H9 (cell line): ENCODE results near the gene USP20. TPM values are rescaled to one million over a fixed set of nuclear protein-coding genes. Genes with fewer than 3 reads are reported as not detected.

Source experiments
- DNase-seq: peaks from one replicate; pipeline ENCODE4 v3.0.0-alpha.2; 2017
- H2AFZ ChIP-seq: one replicate; pipeline ENCODE4 v1.6.1; 2013; ENCODE audit warnings: mild to moderate bottlenecking, low read length, control low read depth, moderate library complexity
- H2AK5ac ChIP-seq: 2 replicates; pipeline ENCODE4 v1.6.1; 2013; ENCODE audit warnings: low read length, control low read depth, mixed read lengths; ENCODE audit not compliant: insufficient read length
- H2BK120ac ChIP-seq: one replicate; pipeline ENCODE4 v1.6.1; 2013; ENCODE audit warnings: low read depth, mild to moderate bottlenecking, low read length, control low read depth, inconsistent platforms; ENCODE audit not compliant: poor library complexity, severe bottlenecking
- H2BK12ac ChIP-seq: 2 replicates; pipeline ENCODE4 v1.6.1; 2013; ENCODE audit warnings: low read length, control low read depth, mixed read lengths, low read depth; ENCODE audit not compliant: insufficient read length
- H2BK15ac ChIP-seq: 2 replicates; pipeline ENCODE4 v1.6.1; 2013; ENCODE audit warnings: low read depth, low read length, control low read depth
- H2BK20ac ChIP-seq: one replicate; pipeline ENCODE4 v1.6.1; 2013; ENCODE audit warnings: low read depth, mild to moderate bottlenecking, low read length, control low read depth, inconsistent platforms; ENCODE audit not compliant: poor library complexity, severe bottlenecking
- H2BK5ac ChIP-seq: 2 replicates; pipeline ENCODE4 v1.6.1; 2013; ENCODE audit warnings: low read length, control low read depth, mixed read lengths; ENCODE audit not compliant: insufficient read length
- H3K14ac ChIP-seq: 2 replicates; pipeline ENCODE4 v1.6.1; 2013; ENCODE audit warnings: low read length, control low read depth; ENCODE audit not compliant: insufficient read depth
- H3K18ac ChIP-seq: 2 replicates; pipeline ENCODE4 v1.6.1; 2013; ENCODE audit warnings: low read depth, mild to moderate bottlenecking, mixed read lengths, low read length, control low read depth; ENCODE audit not compliant: insufficient read length
- H3K23ac ChIP-seq: 2 replicates; pipeline ENCODE4 v1.6.1; 2013; ENCODE audit warnings: low read length, control low read depth, mixed read lengths, low read depth; ENCODE audit not compliant: insufficient read length
- H3K23me2 ChIP-seq: 2 replicates; pipeline ENCODE4 v1.6.1; 2013; ENCODE audit warnings: low read depth, mild to moderate bottlenecking, mixed read lengths, low read length, control low read depth; ENCODE audit not compliant: insufficient read length, poor library complexity, severe bottlenecking
- H3K27ac ChIP-seq: 2 replicates; pipeline ENCODE4 v1.5.1; 2013; ENCODE audit warnings: low read length, control low read depth, mixed read lengths, low read depth; ENCODE audit not compliant: insufficient read length
- H3K27me3 ChIP-seq: 2 replicates; pipeline ENCODE4 v1.6.1; 2013; ENCODE audit warnings: low read length, control low read depth, inconsistent platforms; ENCODE audit not compliant: insufficient read depth
- H3K4ac ChIP-seq: 2 replicates; pipeline ENCODE4 v1.6.1; 2013; ENCODE audit warnings: low read depth, mild to moderate bottlenecking, control low read depth, inconsistent platforms, low read length, moderate library complexity
- H3K4me1 ChIP-seq: 2 replicates; pipeline ENCODE4 v1.6.1; 2013; ENCODE audit warnings: low read length, control low read depth, inconsistent platforms; ENCODE audit not compliant: insufficient read depth
- H3K4me2 ChIP-seq: 2 replicates; pipeline ENCODE4 v1.6.1; 2013; ENCODE audit warnings: low read length, control low read depth, mixed read lengths; ENCODE audit not compliant: insufficient read length, insufficient read depth
- H3K56ac ChIP-seq: 2 replicates; pipeline ENCODE4 v1.6.1; 2013; ENCODE audit warnings: low read depth, mild to moderate bottlenecking, mixed read lengths, low read length, control low read depth; ENCODE audit not compliant: insufficient read length
- H3K79me1 ChIP-seq: 2 replicates; pipeline ENCODE4 v1.6.1; 2013; ENCODE audit warnings: low read depth, mild to moderate bottlenecking, moderate library complexity, low read length, control low read depth, inconsistent platforms; ENCODE audit not compliant: insufficient read depth, poor library complexity, severe bottlenecking
- H3K79me2 ChIP-seq: 2 replicates; pipeline ENCODE4 v1.6.1; 2013; ENCODE audit warnings: low read length, control low read depth, inconsistent platforms; ENCODE audit not compliant: insufficient read depth
- H3K9ac ChIP-seq: 2 replicates; pipeline ENCODE4 v1.6.1; 2013; ENCODE audit warnings: low read length, control low read depth, mixed read lengths; ENCODE audit not compliant: insufficient read length; ENCODE audit errors: extremely low read depth
- H3K9me3 ChIP-seq: one replicate; pipeline ENCODE4 v1.6.1; 2013; ENCODE audit warnings: low read depth, low read length, inconsistent platforms; ENCODE audit not compliant: control insufficient read depth
- H3T11ph ChIP-seq: one replicate; pipeline ENCODE4 v1.6.1; 2013; ENCODE audit warnings: mild to moderate bottlenecking, low read length, control low read depth, inconsistent platforms
- H4K20me1 ChIP-seq: one replicate; pipeline ENCODE4 v1.6.1; 2013; ENCODE audit not compliant: control insufficient read depth, insufficient read length, insufficient read depth
- H4K5ac ChIP-seq: 2 replicates; pipeline ENCODE4 v1.6.1; 2013; ENCODE audit warnings: low read depth, mild to moderate bottlenecking, mixed read lengths, low read length, control low read depth; ENCODE audit not compliant: insufficient read length
- H4K8ac ChIP-seq: replicated peaks from 2 replicates; pipeline ENCODE4 v1.6.1; 2013; ENCODE audit warnings: low read length, control low read depth, mixed read lengths, low read depth; ENCODE audit not compliant: insufficient read length
- H4K91ac ChIP-seq: 2 replicates; pipeline ENCODE4 v1.6.1; 2013; ENCODE audit warnings: low read depth, mild to moderate bottlenecking, moderate library complexity, mixed read lengths, low read length, control low read depth; ENCODE audit not compliant: insufficient read length
- H3K27ac Mint-ChIP-seq, 3 experiments: 2 replicates in 2 of 3; 3 replicates in 1 of 3; pipeline ENCODE4 v1.8.0; 2020 to 2021; ENCODE audit warnings: mixed read lengths in 3 of 3, mild to moderate bottlenecking in 1 of 3, moderate library complexity in 1 of 3
- H3K27me3 Mint-ChIP-seq: 2 replicates; pipeline ENCODE4 v1.8.0; 2021; ENCODE audit warnings: low read depth, mild to moderate bottlenecking, moderate library complexity, mixed read lengths
- H3K36me3 Mint-ChIP-seq, 3 experiments: 2 replicates in 2 of 3; 3 replicates in 1 of 3; pipeline ENCODE4 v1.8.0; 2020 to 2021; ENCODE audit warnings: low read depth in 3 of 3, mixed read lengths in 3 of 3; ENCODE audit not compliant: insufficient read depth in 1 of 3
- H3K4me1 Mint-ChIP-seq, 2 experiments: 2 replicates each; pipeline ENCODE4 v1.8.0; 2020; ENCODE audit warnings: mixed read lengths in 2 of 2
- H3K4me3 Mint-ChIP-seq, 2 experiments: 2 replicates in 1 of 2; 3 replicates in 1 of 2; pipeline ENCODE4 v1.8.0; 2020 to 2021; ENCODE audit warnings: mild to moderate bottlenecking in 2 of 2, mixed read lengths in 2 of 2, moderate library complexity in 1 of 2
- H3K9me3 Mint-ChIP-seq, 2 experiments: 2 replicates in 1 of 2; 3 replicates in 1 of 2; pipeline ENCODE4 v1.8.0; 2020; ENCODE audit warnings: mild to moderate bottlenecking in 2 of 2, mixed read lengths in 2 of 2, moderate library complexity in 1 of 2
- WGBS: extraction: QIAGEN DNeasy Blood & Tissue Kit; methylation state at CpG from one replicate; pipeline ENCODE4 v1.1.7; 2013; ENCODE audit warnings: missing lambda C conversion rate, low lambda C conversion rate, mixed read lengths; ENCODE audit not compliant: insufficient read length; ENCODE audit errors: extremely low coverage; 5-methylcytosine and 5-hydroxymethylcytosine counted together
- total RNA-seq: library from RNA; stranded (reverse); gene quantifications from 2 replicates; pipeline ENCODE4 v1.2.1, GENCODE V29; 2021
- TF ChIP-seq, protein P1 (sequence below): fragments of 200-600 bp; sonication (generic); conservative IDR thresholded peaks from 3 replicates; pipeline ENCODE4 v1.8.0; 2021; ENCODE audit warnings: antibody characterized with exemption, mild to moderate bottlenecking

Gene USP20
- total RNA-seq, 1 experiment from 2014 or later, result 20.9 TPM

DNA sequence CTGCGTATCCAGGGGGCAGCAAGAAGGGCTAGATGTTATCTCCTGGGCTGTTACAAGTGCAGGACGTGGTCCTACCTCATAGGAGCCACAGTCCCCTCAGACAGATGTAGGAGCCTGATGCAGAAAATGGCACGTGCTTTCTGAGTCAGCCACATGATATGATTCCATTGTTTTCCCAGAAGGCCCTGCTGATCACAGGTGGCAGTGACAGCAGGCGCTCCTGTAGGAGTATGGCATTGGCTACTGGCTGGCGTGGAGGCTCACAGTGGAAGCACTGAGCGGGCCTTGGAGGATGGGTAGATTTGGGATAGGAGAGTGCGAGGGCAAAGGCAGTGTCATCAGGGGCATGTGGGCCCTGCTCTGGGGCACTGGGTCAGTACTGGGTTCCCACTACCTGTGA, 21.9 kb downstream of the USP20 start:
- Histone ChIP-seq H2BK20ac (no peak overlapping the region), H3K23ac (no peak overlapping the region), H2AK5ac (no peak overlapping the region), H3K14ac (no peak overlapping the region), H2BK120ac (no peak overlapping the region), H4K5ac (no peak overlapping the region), H3K56ac (no peak overlapping the region), H2BK15ac (no peak overlapping the region), H3K79me2 (no peaks in the 10 kb centered on the region), H3K4me2 (no peak overlapping the region), H3K18ac (no peak overlapping the region), H3K79me1 (no peaks in the 10 kb centered on the region), H3K4ac (no peak overlapping the region), H3K23me2 (no peaks in the 10 kb centered on the region), H3K27me3 (no peaks in the 10 kb centered on the region), H3K9ac (no peak overlapping the region), H4K20me1 (no peaks in the 10 kb centered on the region), H2AFZ (no peak overlapping the region), H2BK5ac (no peak overlapping the region), H3K4me1 (no peaks in the 10 kb centered on the region), H3T11ph (no peak overlapping the region), H3K27ac (no peak overlapping the region), H3K9me3 (no peaks in the 10 kb centered on the region), H2BK12ac (no peak overlapping the region), H4K91ac (no peak overlapping the region), H4K8ac (no peak overlapping the region)
- peak overlapping the region in 1 of 3 experiments; percentile 70; a peak in 1 of 7 replicates for H3K27ac Mint-ChIP-seq
- DNase-seq, result no peak
- H3K36me3 Mint-ChIP-seq, result peaks cover 7 to 50% (median 21%) of the 10 kb centered on the region in 3 experiments; a peak in 6 of 7 replicates
- TF ChIP-seq, protein P1, sequence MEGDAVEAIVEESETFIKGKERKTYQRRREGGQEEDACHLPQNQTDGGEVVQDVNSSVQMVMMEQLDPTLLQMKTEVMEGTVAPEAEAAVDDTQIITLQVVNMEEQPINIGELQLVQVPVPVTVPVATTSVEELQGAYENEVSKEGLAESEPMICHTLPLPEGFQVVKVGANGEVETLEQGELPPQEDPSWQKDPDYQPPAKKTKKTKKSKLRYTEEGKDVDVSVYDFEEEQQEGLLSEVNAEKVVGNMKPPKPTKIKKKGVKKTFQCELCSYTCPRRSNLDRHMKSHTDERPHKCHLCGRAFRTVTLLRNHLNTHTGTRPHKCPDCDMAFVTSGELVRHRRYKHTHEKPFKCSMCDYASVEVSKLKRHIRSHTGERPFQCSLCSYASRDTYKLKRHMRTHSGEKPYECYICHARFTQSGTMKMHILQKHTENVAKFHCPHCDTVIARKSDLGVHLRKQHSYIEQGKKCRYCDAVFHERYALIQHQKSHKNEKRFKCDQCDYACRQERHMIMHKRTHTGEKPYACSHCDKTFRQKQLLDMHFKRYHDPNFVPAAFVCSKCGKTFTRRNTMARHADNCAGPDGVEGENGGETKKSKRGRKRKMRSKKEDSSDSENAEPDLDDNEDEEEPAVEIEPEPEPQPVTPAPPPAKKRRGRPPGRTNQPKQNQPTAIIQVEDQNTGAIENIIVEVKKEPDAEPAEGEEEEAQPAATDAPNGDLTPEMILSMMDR, result no peak
- no peaks in the 10 kb centered on the region for H3K4me1 Mint-ChIP-seq
- no peaks in the 10 kb centered on the region for H3K27me3 Mint-ChIP-seq
- no peak overlapping the region for H3K4me3 Mint-ChIP-seq
- no peaks in the 10 kb centered on the region for H3K9me3 Mint-ChIP-seq
- WGBS, result no CpG with 5 or more reads among the region's 7 CpGs
